Stimulated activated CD4-positive, alpha-beta T cell treated with anti-CD3 and anti-CD28 coated beads, Interleukin-2, amount 100 ng/mL, for 48 hours (primary cell): Measurements from ENCODE around the gene SESN1.
A peak's percentile ranks its signal among the peaks of the same experiment; 100 is the strongest.
"Not testable (repeated sequence)": the region's sequence is repeated elsewhere in the genome, so short reads cannot be mapped to it uniquely, and the experiment has no call there.

Experiments
- DNase-seq, 2 donors: peaks; one replicate each; pipeline ENCODE4 v3.0.0-alpha.2; 2020

SESN1 gene

DNA sequence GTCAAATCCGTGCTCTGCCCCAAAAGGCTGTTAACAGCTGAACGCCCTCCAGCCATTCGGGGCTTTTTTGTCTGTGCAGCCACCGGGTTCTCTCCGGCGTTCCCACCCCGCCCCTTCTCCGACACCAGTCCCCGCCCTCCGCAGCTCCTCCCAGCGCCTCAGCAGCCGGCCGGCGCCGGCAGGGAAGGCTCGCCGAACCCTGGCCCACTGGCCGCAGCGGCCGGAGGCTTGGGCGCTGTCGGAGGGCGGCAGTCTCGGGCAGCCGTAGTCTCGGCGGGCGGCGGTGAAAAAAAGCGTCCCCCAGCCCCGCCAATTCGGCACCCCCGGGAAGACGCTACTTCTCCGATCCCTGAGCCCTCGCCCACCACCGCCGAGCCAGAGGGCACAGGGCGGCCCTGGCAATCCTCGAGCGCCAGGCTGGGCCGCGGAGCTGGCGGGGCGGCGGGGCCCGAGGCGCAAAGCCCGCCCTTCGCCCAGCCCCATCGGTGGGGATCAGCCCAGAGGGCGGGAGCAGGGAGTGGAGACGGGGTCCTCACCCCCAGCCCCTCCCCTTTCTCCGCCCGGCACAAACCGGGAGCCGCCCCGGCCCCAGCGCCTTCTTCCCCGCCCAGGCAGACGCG, at the start of gene SESN1:
TSS of gene SESN1 (minus strand) at position 431 of the 620 bp plus-strand sequence. CDS start 773 bp downstream, outside the sequence.
- DNase-seq, result peak; percentile 77 to 80

DNA sequence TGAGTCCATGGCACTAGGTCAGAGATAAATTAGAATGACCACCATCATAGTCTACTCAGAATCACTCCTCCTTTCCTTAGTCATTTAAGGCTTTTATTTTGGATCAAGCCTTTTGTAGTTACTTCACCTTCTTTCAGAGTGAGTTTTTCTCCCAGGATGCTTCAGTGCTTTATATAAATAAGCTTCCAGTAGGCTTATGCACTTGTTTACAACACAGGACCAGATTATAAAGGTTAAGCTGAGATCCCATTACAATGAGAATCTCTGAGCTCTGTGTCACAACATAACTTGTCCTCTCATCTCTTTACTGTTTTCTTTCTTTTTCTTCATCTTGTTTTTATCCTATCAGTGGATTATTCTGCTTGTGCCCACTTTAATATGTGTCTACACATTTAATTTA, 48.5 kb upstream of the SESN1 start:
- no peak for DNase-seq

DNA sequence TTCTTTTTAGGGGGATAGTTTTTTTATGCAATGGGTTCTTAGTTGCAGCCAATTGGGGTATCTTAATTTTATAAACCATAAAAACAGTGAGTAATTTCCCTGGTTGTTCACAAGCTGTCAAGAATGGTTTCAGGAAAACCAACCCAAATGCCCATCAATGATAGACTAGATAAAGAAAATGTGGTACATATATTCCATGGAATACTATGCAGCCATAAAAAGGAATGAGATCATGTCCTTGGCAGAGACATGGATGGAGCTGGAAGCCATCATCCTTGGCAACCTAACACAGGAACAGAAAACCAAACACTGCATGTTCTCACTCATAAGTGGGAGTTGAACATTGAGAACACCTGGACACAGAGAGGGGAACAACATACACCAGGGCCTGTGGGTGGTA, 47.4 kb upstream of the SESN1 start:
- DNase-seq, result not testable (repeated sequence)

DNA sequence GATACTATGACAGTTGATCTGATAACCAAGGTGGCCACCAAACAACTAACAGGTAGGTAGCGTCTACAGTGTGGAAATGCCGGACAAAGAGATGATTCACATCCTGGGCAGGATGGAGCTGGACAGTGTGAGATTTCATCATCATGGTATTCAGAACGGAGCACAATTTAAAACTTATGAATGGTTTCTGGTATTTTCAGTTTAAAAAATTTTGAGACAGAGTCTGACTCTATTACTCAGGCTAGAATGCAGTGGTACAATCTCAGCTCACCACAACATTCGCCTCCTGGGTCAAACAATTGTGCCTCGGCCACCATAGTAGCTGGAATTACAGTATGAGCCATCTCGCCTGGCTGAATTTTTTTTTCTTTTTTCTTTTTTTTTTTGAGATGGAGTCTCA, 44.5 kb upstream of the SESN1 start:
- no peak for DNase-seq

DNA sequence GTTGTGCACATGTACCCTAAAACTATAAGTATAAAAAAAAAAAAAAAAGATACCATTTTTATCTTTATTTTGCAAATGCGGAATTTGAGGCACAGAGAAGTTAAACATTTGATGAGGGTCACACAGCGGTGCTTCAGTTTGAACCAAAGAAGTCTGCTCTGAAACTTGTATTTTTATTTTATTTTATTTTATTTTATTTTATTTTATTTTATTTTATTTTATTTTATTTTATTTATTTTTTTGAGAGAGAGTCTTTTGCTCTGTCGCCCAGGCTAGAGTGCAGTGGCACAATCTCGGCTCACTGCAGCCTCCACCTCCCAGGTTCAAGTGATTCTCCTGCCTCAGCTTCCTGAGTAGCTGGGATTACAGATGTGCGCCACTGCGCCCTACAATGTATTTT, 41.9 kb upstream of the SESN1 start:
- not testable (repeated sequence) for DNase-seq

DNA sequence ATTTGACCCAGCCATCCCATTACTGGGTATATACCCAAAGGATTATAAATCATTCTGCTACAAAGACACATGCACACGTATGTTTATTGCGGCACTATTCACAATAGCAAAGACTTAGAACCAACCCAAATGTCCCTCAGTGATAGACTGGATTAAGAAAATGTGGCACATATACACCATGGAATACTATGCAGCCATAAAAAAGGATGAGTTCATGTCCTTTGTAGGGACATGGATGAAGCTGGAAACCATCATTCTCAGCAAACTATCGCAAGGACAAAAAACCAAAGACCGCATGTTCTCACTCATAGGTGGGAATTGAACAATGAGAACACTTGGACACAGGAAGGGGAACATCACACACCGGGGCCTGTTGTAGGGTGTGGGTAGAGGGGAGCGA, 41.4 kb upstream of the SESN1 start:
- not testable (repeated sequence) for DNase-seq

DNA sequence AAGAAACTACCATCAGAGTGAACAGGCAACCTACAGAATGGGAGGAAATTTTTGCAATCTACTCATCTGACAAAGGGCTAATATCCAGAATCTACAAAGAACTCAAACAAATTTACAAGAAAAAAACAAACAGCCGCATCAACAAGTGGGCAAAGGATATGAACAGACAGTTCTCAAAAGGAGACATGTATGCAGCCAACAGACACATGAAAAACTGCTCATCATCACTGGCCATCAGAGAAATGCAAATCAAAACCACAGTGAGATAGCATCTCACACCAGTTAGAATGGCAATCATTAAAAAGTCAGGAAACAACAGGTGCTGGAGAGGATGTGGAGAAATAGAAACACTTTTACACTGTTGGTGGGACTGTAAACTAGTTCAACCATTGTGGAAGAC, 41.0 kb upstream of the SESN1 start:
- DNase-seq, result not testable (repeated sequence)

DNA sequence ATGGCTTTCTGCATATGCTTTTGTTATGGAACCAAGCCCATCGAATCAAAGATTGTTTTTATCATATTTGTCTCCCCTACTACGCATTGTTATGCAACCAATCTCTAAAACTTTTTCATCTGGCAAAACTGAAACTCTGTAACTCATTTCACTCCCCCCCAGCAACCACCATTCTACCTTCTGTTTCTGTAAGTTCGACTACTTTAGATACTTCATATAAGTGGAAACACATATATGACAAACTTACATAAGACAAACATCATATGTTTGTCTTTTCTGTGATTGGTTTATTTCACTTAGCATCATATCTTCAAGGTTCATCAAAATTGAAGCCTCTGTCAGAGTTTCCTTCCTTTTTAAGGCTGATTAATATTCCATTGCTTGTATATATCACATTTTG, 35.4 kb upstream of the SESN1 start:
- DNase-seq, result no peak

DNA sequence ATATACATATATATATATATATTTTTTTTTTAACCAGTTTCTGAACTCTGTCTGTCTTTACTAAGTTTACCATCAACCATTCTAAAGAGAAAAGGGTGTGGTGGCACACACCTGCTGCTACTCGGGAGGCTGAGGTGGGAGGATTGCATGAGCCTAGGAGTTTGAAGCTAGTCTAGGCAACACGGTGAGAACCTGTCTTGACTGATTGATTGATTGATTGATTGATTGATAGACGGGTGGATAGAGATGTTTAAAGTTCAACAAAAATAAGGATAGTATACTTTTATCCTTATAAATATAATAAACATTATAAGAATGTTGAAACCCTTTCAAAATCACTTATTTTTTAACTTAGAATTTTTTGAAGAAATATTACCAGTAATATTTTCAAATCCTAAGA, 30.9 kb upstream of the SESN1 start:
- DNase-seq, result no peak

DNA sequence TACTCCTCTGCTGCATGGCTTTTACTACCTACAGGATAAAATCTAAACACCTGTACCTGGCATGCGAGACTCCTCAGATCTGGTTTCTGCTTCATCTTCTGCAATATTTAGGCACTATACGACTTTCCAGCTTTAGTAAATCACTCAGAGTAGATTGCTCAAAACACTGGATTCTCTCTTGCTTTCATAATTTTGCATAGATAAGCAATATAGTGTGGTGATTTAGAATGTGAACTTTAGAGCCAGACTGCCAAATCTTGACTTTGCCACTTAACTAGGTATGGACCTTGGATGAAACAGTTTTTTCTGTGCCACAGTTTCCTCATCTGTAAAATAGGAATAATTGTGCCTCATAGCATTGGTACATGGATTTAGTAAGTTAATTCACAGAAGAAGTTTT, 29.6 kb upstream of the SESN1 start:
- DNase-seq, result no peak

DNA sequence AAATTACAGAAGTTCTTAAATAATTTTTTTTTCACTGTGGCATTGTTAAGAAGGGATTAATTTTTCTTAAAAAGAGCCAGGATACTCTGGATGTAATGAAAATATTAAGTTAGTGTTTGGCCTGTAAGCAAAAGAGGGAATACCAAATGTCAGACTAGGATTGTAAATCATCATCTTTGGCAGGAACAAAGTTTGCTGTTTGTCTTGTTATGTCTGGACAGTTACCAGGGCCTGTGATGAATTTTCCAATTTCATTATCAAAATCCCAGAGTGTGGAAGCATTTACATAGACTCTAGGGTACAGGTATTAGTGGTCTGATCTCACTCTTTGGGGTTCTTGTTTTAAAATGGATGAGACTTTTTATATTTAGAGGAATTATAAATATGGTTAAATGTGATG, 26.8 kb upstream of the SESN1 start:
- DNase-seq, result no peak

DNA sequence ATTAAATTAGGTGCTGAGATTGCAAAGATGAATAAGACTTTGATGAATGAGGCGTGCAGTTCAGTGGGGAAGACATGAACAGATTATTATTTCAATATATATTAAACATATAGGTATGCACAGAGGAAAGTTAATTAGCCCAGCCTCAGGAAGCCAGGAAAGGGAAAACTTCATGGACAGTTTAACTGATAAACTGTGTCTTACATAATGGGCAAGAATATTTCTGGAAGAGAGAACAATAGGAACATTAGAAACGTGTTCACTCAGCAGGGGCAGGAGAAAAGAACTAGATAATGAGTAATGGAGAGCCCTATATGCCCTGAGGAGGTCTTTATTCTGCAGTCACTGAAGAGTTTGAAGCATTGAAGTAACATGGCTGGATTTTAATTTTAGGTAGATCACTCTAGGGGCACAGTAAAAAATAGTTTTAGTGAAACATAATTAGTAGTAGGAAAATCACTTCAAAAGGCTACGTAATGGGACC, 24.3 kb upstream of the SESN1 start:
- DNase-seq, result no peak

DNA sequence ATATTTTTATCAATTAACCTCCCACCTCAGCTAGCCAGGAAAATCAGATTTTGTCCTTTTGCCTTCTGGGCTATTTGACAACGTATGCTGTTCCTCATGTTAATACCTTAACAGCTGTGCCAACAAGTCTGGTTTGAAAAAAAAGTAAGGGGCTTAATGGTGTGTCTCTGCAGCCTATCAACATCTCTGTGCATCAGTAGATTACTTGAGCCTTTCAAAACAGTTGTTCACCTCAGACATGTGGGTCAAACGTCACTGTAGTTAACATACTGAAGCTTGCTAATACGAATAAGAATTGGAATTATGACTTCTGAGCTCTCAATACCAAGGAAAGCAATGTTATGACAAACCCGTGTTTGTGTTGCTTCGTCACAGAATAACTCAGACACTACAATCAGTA, 23.7 kb upstream of the SESN1 start:
- no peak for DNase-seq

DNA sequence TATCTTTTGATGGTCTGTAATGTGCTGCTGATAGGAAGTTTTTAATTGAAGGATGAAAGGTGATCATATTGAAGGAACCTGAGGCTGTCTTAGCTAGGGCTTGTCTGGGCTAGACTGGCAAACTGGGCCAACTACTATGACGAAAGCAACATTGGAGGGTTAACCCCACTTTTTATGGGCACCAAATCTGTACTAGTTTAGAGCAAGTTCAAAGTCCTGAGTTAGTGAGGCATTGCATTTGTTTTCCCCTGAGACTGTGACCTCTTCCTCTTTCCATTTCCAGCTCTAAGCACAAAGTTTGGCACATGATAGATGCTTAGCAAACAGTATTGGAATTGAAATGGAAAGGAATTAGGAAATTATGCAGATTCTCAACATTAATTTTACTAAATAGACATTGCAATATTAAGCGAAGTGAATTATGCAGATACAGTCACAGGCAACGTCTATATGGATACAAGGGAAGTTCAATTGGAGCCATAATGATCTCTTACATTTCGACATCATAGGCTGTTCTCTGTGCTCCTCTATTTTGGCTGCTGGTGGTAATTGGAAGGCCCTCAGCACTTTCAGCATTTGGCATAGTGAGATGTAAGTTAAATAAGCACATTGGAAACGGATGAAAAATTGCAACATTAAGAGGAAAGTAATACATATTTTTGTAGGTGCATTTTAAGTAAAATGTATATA, 22.8 kb upstream of the SESN1 start:
- DNase-seq, result no peak

DNA sequence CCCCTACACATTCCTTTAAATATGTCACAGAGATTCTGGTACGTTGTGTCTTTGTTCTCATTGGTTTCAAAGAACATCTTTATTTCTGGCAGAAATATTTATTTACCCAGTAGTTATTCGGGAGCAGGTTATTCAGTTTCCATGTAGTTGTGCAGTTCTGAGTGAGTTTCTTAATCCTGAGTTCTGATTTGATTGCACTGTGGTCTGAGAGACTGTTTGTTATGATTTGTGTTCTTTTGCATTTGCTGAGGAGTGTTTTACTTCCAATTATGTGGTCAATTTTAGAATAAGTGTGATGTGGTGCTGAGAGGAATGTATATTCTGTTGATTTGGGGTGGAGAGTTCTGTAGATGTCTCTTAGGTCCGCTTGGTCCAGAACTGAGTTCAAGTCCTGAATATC, 18.0 kb upstream of the SESN1 start:
- not testable (repeated sequence) for DNase-seq

DNA sequence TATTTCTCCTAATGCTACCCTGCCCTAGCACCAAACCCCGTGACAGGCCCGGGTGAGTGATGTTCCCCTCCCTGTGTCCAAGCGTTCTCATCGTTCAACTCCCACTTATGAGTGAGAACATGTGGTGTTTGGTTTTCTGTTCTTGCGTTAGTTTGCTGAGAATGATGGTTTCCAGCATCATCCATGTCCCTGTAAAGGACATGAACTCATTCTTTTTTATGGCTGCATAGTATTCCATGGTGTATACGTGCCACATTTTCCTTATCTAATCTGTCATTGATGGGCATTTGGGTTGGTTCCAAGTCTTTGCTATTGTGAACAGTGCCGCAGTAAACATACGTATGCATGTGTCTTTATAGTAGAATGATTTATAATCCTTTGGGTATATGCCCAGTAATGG, 15.0 kb upstream of the SESN1 start:
- DNase-seq, result not testable (repeated sequence)

DNA sequence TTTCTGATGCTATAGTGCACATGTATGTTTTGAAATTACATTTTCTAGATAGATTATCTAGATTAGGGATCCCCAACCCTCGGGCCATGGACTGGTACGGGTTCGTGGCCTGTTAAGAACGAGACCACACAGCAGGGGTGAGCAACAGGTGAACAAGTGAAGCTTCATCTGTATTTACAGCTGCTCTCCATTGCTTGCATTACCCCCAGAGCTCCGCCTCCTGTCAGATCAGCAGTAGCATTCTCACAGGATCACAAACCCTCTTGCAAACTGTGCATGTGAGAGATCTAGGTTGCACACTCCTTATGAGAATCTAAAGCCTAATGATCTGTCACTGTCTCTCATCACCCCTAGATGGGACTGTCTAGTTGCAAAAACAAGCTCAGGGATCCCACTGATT, 11.0 kb upstream of the SESN1 start:
- DNase-seq, result no peak

DNA sequence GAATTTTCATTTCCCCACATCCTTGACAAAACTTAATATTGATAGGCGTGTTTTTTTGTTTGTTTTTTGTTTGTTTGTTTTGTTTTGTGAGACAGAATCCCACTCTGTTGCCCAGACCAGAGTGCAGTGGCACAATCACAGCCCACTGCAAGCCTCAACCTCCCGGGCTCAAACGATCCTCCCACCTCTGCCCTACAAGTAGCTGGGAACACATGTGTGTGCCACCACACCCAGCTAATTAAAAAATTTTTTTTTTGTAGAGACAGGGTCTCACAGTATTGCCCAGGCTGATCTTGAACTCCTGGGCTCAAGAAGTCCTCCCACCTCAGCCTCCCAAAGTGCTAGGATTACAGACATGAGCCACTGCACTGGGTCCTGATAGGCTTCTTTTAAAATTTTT, 9.9 kb upstream of the SESN1 start:
- DNase-seq, result no peak

DNA sequence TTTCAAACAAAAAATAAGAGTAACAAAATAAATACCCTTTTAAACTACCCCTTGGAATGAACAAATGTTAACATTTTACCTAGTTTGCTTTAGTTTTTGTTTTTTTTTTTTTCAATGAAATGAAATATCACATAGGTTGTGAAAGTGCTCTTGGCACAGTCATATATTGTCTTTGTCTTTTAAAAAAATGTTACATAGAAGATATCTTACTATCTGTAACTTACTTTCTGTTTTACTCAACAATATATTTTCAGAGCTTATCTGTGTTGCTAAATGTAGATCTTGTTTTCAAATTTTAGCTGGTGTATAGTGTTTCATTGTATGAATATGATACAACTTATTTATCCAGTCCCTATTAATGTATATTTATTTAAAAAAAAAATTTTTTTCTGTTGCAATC, 9.3 kb upstream of the SESN1 start:
- DNase-seq, result no peak

DNA sequence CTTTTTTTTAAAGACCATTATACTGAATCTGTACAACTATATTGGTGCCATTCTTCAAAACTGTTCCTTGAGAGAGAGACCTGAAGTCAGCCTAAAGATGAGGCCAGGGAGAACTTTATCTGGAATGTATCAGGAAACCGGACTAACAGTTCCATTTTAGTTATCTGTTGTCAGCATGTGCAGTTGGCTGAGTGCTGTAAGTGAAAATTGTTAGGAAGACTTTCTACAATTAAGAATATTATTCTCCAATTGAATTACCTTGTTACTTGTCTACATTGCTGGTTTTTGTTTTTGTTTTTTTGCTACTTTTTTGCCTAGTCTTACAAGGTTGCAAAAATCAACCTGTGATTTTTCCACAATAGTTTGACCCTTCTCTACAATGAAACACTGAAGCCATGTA, 8.1 kb upstream of the SESN1 start:
- DNase-seq, result no peak

DNA sequence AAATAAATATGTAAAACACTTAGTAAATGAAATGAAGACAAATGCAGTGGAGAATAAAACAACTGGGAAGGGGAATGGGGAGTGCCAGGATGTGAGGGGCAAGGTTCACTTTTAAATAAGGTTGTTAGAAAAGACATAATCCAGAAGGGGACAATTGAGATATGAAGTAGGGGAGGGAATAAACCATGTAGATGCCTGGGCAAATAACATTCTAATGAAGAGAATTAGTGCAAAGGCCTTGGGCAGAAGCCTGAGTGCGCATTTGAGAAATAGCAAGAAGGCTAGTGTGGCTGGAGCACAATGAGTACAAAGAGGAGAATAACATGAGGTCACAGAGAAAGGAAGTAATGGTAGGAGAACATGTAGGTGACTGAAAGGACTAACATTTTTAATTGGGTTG, 3.0 kb upstream of the SESN1 start:
- no peak for DNase-seq

DNA sequence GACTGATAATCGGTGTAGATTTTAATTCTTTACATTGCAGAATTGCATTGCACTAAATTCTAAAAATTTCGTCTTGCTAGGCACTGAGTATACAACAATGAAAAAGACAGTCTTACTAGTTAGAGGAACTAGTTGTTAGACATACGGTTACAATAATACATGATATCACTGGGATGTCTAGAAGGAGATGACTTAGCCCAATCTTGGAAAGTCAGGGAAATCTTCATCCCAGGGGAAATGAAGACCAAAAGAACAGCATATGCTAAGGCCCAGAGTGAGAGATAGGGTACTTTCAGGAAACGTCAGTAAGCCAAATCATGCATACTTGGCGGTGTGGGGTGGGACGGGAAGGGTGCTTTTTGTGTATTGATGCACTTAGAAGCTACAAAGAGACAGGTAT, 1.6 kb upstream of the SESN1 start:
- DNase-seq, result no peak

DNA sequence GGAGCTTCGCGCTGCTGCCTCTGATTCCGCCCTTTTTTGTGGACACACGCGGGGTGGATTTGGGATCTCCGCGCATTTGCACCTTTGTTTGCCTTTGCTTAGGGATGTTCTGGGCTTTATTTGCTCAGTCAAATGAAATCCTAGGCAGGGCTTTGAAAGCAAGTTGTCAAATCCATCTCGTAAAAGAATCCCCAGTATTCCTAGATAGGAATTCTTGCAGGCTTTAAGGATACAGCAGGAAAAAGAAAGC, 1.1 kb upstream of the SESN1 start:
- no peak for DNase-seq

DNA sequence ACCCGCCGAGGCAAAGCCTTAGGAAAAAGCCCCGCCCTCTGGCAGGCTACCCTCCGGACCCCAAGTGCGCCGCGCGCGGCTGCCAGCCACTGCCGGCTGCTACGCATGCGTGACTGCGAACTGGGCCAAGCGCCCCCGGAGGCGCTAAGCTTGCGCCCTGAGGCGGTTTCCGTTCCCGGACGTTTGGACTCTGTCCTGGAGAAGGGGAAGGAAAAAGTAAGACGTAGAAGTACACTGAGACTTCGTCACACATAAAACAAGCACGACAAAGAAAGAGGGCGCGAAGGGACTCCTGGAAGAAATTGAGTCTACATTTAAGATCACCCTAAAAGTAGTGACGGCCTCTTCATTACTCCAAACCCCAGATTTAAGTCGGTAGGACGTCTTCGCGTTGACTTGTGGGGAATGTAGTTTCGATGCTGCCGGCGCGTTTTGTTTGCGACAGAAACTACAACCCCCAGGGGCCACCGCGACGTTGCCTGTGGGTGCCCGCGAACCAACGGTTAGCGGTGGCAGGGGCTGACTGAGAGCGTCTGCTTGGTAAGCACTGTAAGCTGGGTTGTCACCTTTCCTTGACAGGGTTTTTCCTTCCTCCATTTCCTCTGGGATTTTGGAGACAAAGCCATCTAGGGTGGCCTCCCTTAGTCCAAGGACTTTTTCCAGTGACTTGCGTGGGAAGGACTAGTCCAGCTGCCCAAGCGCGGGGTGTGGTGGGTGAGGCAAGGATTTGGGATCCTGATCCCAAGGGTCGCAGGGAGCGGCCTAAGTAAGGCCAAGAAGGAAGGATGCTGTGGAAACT, 589 bp upstream of the SESN1 start, which contains the start of gene CEP57L1:
TSS of gene CEP57L1 (plus strand) at position 472 of the 799 bp plus-strand sequence. CDS start 49,715 bp downstream, outside the sequence.
- DNase-seq, result peak; percentile 88 to 93
